Muscle of arm (tissue), 14 donors: ENCODE data around the gene RNASE13. TPM values are rescaled to one million over a fixed set of nuclear protein-coding genes. Genes with fewer than 3 reads are reported as not detected.

Experiments used
- DNase-seq: peaks from one replicate; pipeline ENCODE4 v3.0.0-alpha.2; 2013
- long read RNA-seq, 11 donors: transcript quantifications; one replicate each; lab custom pipeline, GENCODE V29; 2026
- polyA plus RNA-seq, 12 donors: library from polyadenylated mRNA; unstranded; fragments of 120-200 nt; gene quantifications; one replicate each; pipeline ENCODE4 v1.2.1, GENCODE V29; 2013; ENCODE audit not compliant: insufficient read length in 12 of 12

RNASE13 gene, protein sequence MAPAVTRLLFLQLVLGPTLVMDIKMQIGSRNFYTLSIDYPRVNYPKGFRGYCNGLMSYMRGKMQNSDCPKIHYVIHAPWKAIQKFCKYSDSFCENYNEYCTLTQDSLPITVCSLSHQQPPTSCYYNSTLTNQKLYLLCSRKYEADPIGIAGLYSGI
- under 1 TPM in 6 of 12 donors, not detected in 6; 0.14 to 0.31 (median 0.24) TPM for polyA plus RNA-seq
- long read RNA-seq, donor 1, result 0 reads
- long read RNA-seq, donor 2, result 0 reads
- long read RNA-seq, donor 3, result 0 reads
- long read RNA-seq, donor 4, result 0 reads
- long read RNA-seq, donor 5, result 0 reads
- long read RNA-seq, donor 6, result 0 reads
- long read RNA-seq, donor 7, result 0 reads
- long read RNA-seq, donor 8, result 0 reads
- long read RNA-seq, donor 9, result 0 reads
- long read RNA-seq, donor 10, result 0 reads
- long read RNA-seq, donor 11, result 0 reads

- no peak for DNase-seq
These were observed at the start of gene RNASE13 for GRCh38 chr14:21034707-21035106. TSS of gene RNASE13 (minus strand) at chr14:21034807. CDS start at chr14:21034288, 519 bp downstream.

- no peak for DNase-seq
These were observed 49.8 kb upstream of the RNASE13 start for GRCh38 chr14:21084396-21084795.

DNA sequence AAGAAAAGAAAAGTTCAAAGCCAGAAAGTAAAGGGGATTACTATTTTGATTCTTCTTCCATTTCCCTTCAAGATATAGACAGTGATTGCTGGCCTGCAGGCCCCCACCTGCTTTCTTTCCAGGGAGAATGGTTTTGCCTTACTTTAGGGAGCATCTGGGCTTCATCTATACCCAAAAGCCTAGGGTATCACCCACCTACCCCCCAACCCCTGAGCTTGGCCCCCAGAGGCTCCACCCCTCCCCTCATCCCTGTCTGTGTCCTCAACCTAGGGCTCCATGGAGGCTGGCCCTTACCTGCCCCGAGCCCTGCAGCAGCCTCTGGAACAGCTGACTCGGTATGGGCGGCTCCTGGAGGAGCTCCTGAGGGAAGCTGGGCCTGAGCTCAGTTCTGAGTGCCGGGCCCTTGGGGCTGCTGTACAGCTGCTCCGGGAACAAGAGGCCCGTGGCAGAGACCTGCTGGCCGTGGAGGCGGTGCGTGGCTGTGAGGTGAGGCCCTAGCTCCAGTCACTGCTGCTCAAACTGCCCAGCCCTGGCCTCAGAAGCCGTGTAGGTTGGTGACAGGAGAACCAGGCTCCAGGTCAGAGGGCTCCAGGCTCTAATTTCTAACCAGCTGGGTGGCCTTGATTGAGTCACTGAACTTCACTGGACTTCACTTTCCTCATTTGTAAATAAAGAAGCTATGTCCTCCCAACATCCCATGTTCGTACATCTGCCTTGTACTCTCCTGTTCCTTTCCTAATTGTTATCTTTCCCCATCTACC, 49.1 kb upstream of the RNASE13 start:
- DNase-seq, result no peak

DNA sequence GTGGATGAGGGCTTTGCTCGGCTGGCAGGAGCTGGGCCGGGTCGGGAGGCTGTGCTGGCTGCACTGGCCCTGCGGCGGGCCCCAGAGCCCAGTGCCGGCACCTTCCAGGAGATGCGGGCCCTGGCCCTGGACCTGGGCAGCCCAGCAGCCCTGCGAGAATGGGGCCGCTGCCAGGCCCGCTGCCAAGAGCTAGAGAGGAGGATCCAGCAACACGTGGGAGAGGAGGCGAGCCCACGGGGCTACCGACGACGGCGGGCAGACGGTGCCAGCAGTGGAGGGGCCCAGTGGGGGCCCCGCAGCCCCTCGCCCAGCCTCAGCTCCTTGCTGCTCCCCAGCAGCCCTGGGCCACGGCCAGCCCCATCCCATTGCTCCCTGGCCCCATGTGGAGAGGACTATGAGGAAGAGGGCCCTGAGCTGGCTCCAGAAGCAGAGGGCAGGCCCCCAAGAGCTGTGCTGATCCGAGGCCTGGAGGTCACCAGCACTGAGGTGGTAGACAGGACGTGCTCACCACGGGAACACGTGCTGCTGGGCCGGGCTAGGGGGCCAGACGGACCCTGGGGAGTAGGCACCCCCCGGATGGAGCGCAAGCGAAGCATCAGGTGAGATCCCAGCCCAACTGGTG, 47.0 kb upstream of the RNASE13 start:
- no peak for DNase-seq

GRCh38 chr14:21078726-21079125, 44.1 kb upstream of the RNASE13 start:
- DNase-seq, result no peak

GRCh38 chr14:21078287-21078686, 43.7 kb upstream of the RNASE13 start:
- DNase-seq, result no peak

- no peak for DNase-seq
These were observed 43.1 kb upstream of the RNASE13 start for GRCh38 chr14:21077672-21078071.

DNA sequence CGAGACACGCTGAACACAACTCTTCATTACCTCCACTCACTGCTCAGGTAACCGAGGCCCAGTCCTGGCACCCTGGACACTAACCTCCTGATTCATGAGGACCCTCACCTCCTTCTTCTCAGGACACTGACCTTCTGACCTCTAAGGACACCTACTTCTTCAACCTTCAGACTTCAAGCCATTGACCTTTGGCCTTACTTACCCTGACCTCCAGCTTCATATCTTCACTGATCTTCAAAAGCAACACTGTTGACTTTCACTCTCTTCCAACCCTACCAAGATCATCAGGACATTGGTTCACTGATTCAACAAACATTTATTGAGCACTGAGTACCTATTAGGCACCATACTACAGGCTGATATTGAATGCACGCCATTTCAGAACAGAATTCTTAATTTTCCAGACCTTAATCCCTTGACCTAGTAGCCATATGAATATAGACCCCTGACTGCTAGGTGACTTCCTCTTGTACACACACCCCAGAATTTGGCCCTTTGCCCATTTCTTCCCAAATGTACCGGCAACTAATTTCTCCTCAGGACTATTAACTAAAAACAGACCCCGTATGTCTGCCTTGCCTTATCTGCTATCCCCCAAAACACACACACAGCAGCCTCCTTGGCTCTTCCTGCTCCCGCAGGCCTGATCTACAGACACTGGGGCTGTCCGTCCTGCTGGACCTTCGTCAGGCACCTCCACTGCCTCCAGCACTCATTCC, 41.3 kb upstream of the RNASE13 start:
- no peak for DNase-seq

DNA sequence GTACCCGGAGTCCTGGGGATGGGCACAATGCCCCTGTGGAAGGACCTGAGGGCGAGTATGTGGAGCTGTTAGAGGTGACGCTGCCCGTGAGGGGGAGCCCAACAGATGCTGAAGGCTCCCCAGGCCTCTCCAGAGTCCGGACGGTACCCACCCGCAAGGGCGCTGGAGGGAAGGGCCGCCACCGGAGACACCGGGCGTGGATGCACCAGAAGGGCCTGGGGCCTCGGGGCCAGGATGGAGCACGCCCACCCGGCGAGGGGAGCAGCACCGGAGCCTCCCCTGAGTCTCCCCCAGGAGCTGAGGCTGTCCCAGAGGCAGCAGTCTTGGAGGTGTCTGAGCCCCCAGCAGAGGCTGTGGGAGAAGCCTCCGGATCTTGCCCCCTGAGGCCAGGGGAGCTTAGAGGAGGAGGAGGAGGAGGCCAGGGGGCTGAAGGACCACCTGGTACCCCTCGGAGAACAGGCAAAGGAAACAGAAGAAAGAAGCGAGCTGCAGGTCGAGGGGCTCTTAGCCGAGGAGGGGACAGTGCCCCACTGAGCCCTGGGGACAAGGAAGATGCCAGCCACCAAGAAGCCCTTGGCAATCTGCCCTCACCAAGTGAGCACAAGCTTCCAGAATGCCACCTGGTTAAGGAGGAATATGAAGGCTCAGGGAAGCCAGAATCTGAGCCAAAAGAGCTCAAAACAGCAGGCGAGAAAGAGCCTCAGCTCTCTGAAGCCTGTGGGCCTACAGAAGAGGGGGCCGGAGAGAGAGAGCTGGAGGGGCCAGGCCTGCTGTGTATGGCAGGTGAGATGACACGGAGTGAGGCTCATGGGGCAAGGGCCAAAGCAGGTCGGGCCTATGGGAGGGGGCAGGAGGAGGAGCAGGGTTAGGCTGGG, 40.0 kb upstream of the RNASE13 start:
- DNase-seq, result no peak

GRCh38 chr14:21073921-21074320, 39.3 kb upstream of the RNASE13 start:
- DNase-seq, result no peak

DNA sequence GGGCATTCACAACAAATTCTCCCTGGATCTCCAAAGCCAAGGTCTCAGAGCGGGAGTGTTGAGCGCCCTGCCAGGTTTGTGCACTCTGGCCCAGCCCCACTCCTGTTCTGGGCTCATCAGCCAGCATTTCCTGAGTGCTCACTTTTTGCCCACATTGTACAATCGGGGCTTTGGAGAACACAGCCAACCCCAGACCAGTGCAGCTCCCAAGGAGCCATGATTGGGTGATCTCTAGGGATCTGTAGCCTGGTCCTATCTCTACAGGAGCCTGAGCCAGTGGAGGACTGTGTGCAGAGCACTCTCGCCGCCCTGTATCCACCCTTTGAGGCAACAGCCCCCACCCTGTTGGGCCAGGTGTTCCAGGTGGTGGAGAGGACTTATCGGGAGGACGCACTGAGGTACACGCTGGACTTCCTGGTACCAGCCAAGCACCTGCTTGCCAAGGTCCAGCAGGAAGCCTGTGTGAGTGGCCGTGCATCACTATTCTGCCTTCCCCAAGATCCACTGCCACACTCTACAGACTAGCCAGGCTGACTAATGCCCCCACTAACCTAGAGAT, 38.3 kb upstream of the RNASE13 start:
- DNase-seq, result no peak

DNA sequence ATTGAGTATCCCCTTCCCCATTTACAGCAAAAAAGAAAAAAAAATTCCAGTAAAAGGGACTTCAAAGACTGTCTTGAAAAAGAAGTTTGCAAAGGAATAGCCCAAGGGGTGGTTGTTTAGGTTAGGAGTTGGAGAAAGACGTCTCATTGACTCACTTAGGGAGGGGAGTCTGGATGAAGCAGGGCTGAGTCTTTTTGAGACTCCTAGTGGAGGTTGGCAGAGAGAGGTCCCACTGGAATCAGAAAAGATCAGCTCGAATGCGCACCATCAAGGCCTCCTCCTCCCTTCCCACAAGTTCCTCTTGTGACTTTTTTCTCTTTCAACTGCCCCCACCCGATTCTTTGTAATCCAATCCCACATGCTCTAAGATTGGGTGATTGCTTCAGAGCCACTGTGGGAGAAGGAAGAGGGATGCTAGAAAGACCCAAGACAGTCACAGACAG, 37.4 kb upstream of the RNASE13 start:
- DNase-seq, result peak; percentile 59

GRCh38 chr14:21071225-21072030, 36.8 kb upstream of the RNASE13 start:
- DNase-seq, result peak; percentile 93

- peak; percentile 59 for DNase-seq
These were observed 36.1 kb upstream of the RNASE13 start for GRCh38 chr14:21070610-21071224.

GRCh38 chr14:21070083-21070609, 35.5 kb upstream of the RNASE13 start, which contains the start of gene ARHGEF40:
TSS of gene ARHGEF40 (plus strand) at chr14:21070304. CDS start at chr14:21070397, 93 bp downstream.
- DNase-seq, result peak; percentile 66

DNA sequence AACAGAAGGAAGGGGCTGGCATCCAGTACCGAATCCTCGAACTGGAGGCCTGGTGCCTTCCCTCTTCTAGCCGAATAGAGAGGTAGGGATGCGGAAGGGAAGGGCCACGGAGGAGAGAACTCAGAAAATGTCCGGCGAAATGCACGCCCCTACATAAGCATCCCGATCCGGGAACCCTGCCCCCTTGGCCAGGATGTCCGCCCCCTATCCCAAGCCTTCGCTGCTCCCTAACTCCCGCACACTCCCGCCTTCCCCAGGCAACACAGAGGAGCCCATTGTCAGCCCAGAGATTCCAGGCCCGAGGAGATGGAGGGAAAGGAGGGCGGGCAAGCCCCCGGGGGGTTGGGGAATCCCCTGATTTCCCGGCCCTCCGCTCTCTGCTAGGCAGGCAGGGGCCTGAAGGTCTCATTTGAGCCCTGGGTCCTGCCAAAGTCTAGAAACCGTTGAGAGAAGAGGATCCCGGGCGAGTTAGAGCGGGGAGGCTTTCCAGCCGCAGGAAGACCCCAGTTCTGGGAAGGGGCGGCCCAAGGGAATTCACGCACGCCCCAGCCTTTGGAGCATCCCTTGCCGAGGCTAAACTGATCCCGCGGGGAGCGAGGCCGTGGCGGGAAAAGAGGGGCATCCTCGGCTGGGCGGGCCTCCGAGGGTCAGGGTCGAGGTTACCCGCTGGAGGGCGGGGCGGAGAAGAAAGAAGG, 34.9 kb upstream of the RNASE13 start:
- DNase-seq, result peak; percentile 81

- peak; percentile 72 for DNase-seq
These were observed 34.1 kb upstream of the RNASE13 start for GRCh38 chr14:21068521-21069387.
